Liver (tissue), 9 donors: ENCODE results near the gene DOCK11. TPM values are rescaled to one million over a fixed set of nuclear protein-coding genes. Genes with fewer than 3 reads are reported as not detected.

Source experiments
- DNase-seq: peaks from one replicate; pipeline ENCODE4 v3.0.0-alpha.2; 2017; ENCODE audit warnings: low spot score
- H3K27ac ChIP-seq, 2 donors: one replicate each; pipeline ENCODE4 v1.7.0; 2013; ENCODE audit warnings: inconsistent platforms in 2 of 2, low read length in 2 of 2, control low read depth in 1 of 2, low read depth in 1 of 2, mild to moderate bottlenecking in 1 of 2
- H3K27me3 ChIP-seq, 4 donors: one replicate each; pipeline versions ENCODE4 v1.6.1 to v1.7.0; 2013; ENCODE audit warnings: low read length in 3 of 4, inconsistent platforms in 1 of 4, mild to moderate bottlenecking in 1 of 4, moderate library complexity in 1 of 4; ENCODE audit not compliant: control insufficient read depth in 4 of 4, insufficient read depth in 4 of 4
- H3K36me3 ChIP-seq, 4 donors: one replicate each; pipeline versions ENCODE4 v1.6.1 to v1.7.0; 2013; ENCODE audit warnings: low read length in 3 of 4, mild to moderate bottlenecking in 3 of 4, low read depth in 1 of 4, moderate library complexity in 1 of 4; ENCODE audit not compliant: control insufficient read depth in 4 of 4, insufficient read depth in 3 of 4
- H3K4me1 ChIP-seq, 4 donors: one replicate each; pipeline versions ENCODE4 v1.6.1 to v1.7.0; 2013; ENCODE audit warnings: low read length in 3 of 4, mild to moderate bottlenecking in 3 of 4, moderate library complexity in 1 of 4; ENCODE audit not compliant: control insufficient read depth in 4 of 4, insufficient read depth in 4 of 4
- H3K4me3 ChIP-seq, 3 donors: one replicate each; pipeline versions ENCODE4 v1.6.1 to v1.7.0; 2013; ENCODE audit warnings: low read length in 3 of 3, control low read depth in 1 of 3, low read depth in 1 of 3, mild to moderate bottlenecking in 1 of 3
- H3K9ac ChIP-seq, 2 donors: one replicate each; pipeline ENCODE4 v1.7.0; 2013; ENCODE audit warnings: low read length in 2 of 2, mild to moderate bottlenecking in 2 of 2, moderate library complexity in 2 of 2, control low read depth in 1 of 2, low read depth in 1 of 2
- H3K9me3 ChIP-seq, 4 donors: one replicate each; pipeline versions ENCODE4 v1.6.1 to v1.7.0; 2013; ENCODE audit warnings: low read length in 3 of 4; ENCODE audit not compliant: control insufficient read depth in 4 of 4
- EGR1 ChIP-seq, 2 donors: IDR thresholded peaks; 2 replicates each; pipeline ENCODE4 v1.6.1; 2016 to 2018; ENCODE audit warnings: antibody characterized with exemption in 2 of 2, low read depth in 2 of 2
- FOXA1 ChIP-seq: IDR thresholded peaks from 2 replicates; pipeline ENCODE4 v1.6.1; 2016; ENCODE audit warnings: antibody characterized with exemption
- FOXA2 ChIP-seq: IDR thresholded peaks from 2 replicates; pipeline ENCODE4 v1.6.1; 2016; ENCODE audit warnings: antibody characterized with exemption
- GABPA ChIP-seq, 2 donors: IDR thresholded peaks in 1 of 2; conservative IDR thresholded peaks in 1 of 2; 2 replicates each; pipeline ENCODE4 v1.6.1; 2016; ENCODE audit warnings: antibody characterized with exemption in 2 of 2, mild to moderate bottlenecking in 1 of 2, moderate library complexity in 1 of 2
- HNF4A ChIP-seq, 2 donors: conservative IDR thresholded peaks; 2 replicates each; pipeline ENCODE4 v1.6.1; 2016; ENCODE audit warnings: antibody characterized with exemption in 2 of 2, mild to moderate bottlenecking in 2 of 2
- HNF4G ChIP-seq: IDR thresholded peaks from 2 replicates; pipeline ENCODE4 v1.6.1; 2016; ENCODE audit warnings: antibody characterized with exemption
- JUND ChIP-seq, 2 donors: IDR thresholded peaks; 2 replicates each; pipeline ENCODE4 v1.6.1; 2016; ENCODE audit warnings: antibody characterized with exemption in 2 of 2
- NR2F2 ChIP-seq: IDR thresholded peaks from 2 replicates; pipeline ENCODE4 v1.6.1; 2016; ENCODE audit warnings: antibody characterized with exemption
- RAD21 ChIP-seq, 2 donors: IDR thresholded peaks; 2 replicates each; pipeline ENCODE4 v1.6.1; 2016; ENCODE audit warnings: antibody characterized with exemption in 2 of 2, mild to moderate bottlenecking in 2 of 2
- RXRA ChIP-seq, 2 donors: IDR thresholded peaks; 2 replicates each; pipeline ENCODE4 v1.6.1; 2017 to 2018; ENCODE audit warnings: antibody characterized with exemption in 2 of 2, mild to moderate bottlenecking in 1 of 2
- SP1 ChIP-seq: IDR thresholded peaks from 2 replicates; pipeline ENCODE4 v1.6.1; 2018; ENCODE audit warnings: antibody characterized with exemption, mild to moderate bottlenecking
- TAF1 ChIP-seq: conservative IDR thresholded peaks from 2 replicates; pipeline ENCODE4 v1.6.1; 2016; ENCODE audit warnings: antibody characterized with exemption, mild to moderate bottlenecking
- YY1 ChIP-seq: IDR thresholded peaks from 2 replicates; pipeline ENCODE4 v1.6.1; 2016; ENCODE audit warnings: antibody characterized with exemption, mild to moderate bottlenecking
- WGBS: extraction: QIAGEN DNeasy Blood & Tissue Kit; methylation state at CpG from one replicate; pipeline ENCODE4 v1.1.7; 2013; 5-methylcytosine and 5-hydroxymethylcytosine counted together
- polyA plus RNA-seq, 2 donors: library from polyadenylated mRNA; stranded (reverse) in 1 of 2; unstranded in 1 of 2; fragments of 200-250 nt in 1 of 2; fragments of >200 nt in 1 of 2; fragmentation: Nextera tagmentation in 1 of 2; extraction: Ambion mirVana in 1 of 2; gene quantifications; one replicate each; pipeline versions ENCODE4 v1.2.1 to v1.2.3, GENCODE V29; 2013 to 2015
- total RNA-seq, 2 donors: library from RNA; depleted of rRNA; stranded (reverse); fragments of >200 nt; gene quantifications; one replicate each; pipeline ENCODE4 v1.2.3, GENCODE V29; 2014
- TF ChIP-seq, protein P1 (sequence below): fragments of 150-350 bp; IDR thresholded peaks from 2 replicates; pipeline ENCODE4 v1.5.1; 2017; ENCODE audit warnings: improper control_type of control experiment, low read depth, low read length; ENCODE audit not compliant: missing input control
- TF ChIP-seq, protein P2 (sequence below): IDR thresholded peaks from 2 replicates; pipeline ENCODE4 v1.6.1; 2016; ENCODE audit warnings: antibody characterized with exemption
- TF ChIP-seq, protein P3 (sequence below): IDR thresholded peaks from 2 replicates; pipeline ENCODE4 v1.6.1; 2016; ENCODE audit warnings: antibody characterized with exemption, mild to moderate bottlenecking
- donor health status: healthy.
- donor health status: healthy.
- donor health status: healthy.
- donor health status: healthy.
- donor health status: healthy.

Gene DOCK11
- total and polyA plus RNA-seq, 4 donors, result 1.3 to 9.3 (median 3.7) TPM

DNA sequence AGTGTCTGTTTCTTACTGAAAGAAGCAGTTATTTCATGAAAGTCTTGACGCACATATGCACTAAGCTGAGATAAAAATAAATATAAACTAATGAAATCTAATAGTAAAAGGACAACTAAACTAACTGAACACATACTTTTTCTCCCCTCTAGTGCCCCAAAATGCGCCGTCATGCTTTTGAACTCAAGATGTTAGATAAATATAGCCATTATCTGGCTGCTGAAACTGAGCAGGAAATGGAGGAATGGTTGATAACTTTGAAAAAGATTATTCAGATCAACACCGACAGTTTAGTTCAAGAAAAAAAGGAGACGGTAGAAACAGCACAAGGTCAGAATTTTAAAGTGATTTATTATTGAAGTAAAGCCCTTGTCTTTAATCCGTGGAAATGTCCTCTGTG is 70.2 kb downstream of the DOCK11 start:
- H3K36me3 ChIP-seq, result no peaks in the 10 kb centered on the region
- 75% methylated on average over 6 of the region's 6 CpGs for WGBS
- H3K9me3 ChIP-seq, result no peaks in the 10 kb centered on the region

DNA sequence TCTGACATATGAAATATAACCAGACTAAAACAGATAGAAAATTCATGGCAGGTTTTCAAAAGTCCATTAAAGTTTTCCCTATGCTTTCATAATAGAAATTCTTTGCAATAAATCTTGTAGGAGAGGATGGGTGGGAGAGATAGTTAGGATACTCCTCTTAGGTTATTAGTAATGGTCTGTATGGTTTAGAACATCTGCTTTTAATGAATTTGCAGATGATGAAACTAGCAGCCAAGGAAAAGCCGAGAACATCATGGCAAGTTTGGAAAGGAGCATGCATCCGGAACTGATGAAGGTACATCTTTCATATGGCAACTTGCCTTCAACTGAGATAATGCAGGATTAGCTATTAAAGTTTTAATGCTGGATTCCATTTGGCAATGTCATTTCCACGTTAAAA is 70.7 kb downstream of the DOCK11 start:
- WGBS, result 83% methylated on average over 3 of the region's 3 CpGs
- DNase-seq, result no peak
- Histone ChIP-seq H3K4me3 (no peak overlapping the region), H3K36me3 (no peaks in the 10 kb centered on the region), H3K27ac (no peak overlapping the region), H3K9ac (no peak overlapping the region), H3K4me1 (no peaks in the 10 kb centered on the region), H3K27me3 (no peaks in the 10 kb centered on the region), H3K9me3 (no peaks in the 10 kb centered on the region)
- TF ChIP-seq, protein P1, sequence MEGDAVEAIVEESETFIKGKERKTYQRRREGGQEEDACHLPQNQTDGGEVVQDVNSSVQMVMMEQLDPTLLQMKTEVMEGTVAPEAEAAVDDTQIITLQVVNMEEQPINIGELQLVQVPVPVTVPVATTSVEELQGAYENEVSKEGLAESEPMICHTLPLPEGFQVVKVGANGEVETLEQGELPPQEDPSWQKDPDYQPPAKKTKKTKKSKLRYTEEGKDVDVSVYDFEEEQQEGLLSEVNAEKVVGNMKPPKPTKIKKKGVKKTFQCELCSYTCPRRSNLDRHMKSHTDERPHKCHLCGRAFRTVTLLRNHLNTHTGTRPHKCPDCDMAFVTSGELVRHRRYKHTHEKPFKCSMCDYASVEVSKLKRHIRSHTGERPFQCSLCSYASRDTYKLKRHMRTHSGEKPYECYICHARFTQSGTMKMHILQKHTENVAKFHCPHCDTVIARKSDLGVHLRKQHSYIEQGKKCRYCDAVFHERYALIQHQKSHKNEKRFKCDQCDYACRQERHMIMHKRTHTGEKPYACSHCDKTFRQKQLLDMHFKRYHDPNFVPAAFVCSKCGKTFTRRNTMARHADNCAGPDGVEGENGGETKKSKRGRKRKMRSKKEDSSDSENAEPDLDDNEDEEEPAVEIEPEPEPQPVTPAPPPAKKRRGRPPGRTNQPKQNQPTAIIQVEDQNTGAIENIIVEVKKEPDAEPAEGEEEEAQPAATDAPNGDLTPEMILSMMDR, result no peak
- TF ChIP-seq EGR1 (IDR thresholded peaks at IDR 0.05; ENCODE audit: low read depth in 2 of 2) (no peak), NR2F2 (no peak), RAD21 (IDR thresholded peaks at IDR 0.05) (no peak), FOXA2 (no peak), HNF4G (no peak), FOXA1 (no peak)

More for the DNA sequence above, 70.2 kb downstream of the DOCK11 start:
- Histone ChIP-seq H3K27me3 (no peaks in the 10 kb centered on the region), H3K27ac (no peak overlapping the region), H3K4me1 (no peaks in the 10 kb centered on the region), H3K4me3 (no peak overlapping the region), H3K9ac (no peak overlapping the region)
- no peak for DNase-seq
- TF ChIP-seq RXRA (IDR thresholded peaks at IDR 0.05) (no peak), YY1 (no peak), EGR1 (IDR thresholded peaks at IDR 0.05; ENCODE audit: low read depth in 2 of 2) (no peak), HNF4A (conservative IDR thresholded peaks at IDR 0.05) (no peak), SP1 (no peak), FOXA1 (no peak), JUND (IDR thresholded peaks at IDR 0.05) (no peak), RAD21 (IDR thresholded peaks at IDR 0.05) (no peak), GABPA (IDR thresholded peaks at IDR 0.05 in 1 of 2, conservative IDR thresholded peaks at IDR 0.05 in 1 of 2) (no peak), TAF1 (no peak)
- TF ChIP-seq, protein P2, sequence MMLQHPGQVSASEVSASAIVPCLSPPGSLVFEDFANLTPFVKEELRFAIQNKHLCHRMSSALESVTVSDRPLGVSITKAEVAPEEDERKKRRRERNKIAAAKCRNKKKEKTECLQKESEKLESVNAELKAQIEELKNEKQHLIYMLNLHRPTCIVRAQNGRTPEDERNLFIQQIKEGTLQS, result no peak
- TF ChIP-seq, protein P3, sequence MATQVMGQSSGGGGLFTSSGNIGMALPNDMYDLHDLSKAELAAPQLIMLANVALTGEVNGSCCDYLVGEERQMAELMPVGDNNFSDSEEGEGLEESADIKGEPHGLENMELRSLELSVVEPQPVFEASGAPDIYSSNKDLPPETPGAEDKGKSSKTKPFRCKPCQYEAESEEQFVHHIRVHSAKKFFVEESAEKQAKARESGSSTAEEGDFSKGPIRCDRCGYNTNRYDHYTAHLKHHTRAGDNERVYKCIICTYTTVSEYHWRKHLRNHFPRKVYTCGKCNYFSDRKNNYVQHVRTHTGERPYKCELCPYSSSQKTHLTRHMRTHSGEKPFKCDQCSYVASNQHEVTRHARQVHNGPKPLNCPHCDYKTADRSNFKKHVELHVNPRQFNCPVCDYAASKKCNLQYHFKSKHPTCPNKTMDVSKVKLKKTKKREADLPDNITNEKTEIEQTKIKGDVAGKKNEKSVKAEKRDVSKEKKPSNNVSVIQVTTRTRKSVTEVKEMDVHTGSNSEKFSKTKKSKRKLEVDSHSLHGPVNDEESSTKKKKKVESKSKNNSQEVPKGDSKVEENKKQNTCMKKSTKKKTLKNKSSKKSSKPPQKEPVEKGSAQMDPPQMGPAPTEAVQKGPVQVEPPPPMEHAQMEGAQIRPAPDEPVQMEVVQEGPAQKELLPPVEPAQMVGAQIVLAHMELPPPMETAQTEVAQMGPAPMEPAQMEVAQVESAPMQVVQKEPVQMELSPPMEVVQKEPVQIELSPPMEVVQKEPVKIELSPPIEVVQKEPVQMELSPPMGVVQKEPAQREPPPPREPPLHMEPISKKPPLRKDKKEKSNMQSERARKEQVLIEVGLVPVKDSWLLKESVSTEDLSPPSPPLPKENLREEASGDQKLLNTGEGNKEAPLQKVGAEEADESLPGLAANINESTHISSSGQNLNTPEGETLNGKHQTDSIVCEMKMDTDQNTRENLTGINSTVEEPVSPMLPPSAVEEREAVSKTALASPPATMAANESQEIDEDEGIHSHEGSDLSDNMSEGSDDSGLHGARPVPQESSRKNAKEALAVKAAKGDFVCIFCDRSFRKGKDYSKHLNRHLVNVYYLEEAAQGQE, result no peak
